LNCAP (cell line): ENCODE data around the gene PARD3B.

Experiments
- TF ChIP-seq, protein P1 (sequence below): fragments of 450-650 bp; IDR thresholded peaks from 2 replicates; pipeline ENCODE4 v1.5.1; 2017; ENCODE audit warnings: mild to moderate bottlenecking

Gene PARD3B

DNA sequence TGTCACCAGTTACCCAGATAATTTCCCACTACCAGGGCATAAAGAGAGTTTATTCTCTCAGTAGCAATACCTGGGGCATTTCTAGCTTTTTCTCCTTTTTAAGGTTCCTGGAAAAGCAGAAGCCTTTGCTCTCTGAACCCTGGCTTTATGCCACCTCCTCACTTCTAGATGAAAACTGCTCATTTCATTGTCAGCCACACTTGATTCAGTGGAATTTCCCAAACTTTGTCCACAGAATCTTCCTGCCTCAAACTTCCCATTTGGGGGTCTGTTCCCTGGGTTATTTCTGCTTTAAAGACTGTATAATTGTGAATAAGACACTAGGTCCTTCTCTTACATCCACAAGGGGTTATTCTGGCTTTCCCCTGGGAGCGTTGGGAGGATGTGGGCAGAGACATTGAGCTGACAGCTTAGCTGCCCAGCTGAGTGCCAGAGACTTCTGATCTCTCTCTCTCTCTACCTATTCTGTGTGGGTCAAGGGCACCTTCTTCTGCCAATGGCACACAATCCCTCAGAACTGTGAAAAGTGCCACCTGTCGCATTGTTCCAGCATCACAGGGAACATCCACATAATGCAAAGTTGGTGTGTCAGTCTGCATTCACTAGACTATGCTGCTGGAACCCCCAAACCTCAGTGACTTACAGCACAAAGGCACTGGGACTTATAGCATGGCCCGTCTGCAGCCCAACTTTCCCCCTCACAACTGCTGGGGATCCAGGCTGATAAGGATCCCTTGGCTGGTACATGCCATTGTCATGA, 1117.1 kb downstream of the PARD3B start:
- TF ChIP-seq, protein P1, sequence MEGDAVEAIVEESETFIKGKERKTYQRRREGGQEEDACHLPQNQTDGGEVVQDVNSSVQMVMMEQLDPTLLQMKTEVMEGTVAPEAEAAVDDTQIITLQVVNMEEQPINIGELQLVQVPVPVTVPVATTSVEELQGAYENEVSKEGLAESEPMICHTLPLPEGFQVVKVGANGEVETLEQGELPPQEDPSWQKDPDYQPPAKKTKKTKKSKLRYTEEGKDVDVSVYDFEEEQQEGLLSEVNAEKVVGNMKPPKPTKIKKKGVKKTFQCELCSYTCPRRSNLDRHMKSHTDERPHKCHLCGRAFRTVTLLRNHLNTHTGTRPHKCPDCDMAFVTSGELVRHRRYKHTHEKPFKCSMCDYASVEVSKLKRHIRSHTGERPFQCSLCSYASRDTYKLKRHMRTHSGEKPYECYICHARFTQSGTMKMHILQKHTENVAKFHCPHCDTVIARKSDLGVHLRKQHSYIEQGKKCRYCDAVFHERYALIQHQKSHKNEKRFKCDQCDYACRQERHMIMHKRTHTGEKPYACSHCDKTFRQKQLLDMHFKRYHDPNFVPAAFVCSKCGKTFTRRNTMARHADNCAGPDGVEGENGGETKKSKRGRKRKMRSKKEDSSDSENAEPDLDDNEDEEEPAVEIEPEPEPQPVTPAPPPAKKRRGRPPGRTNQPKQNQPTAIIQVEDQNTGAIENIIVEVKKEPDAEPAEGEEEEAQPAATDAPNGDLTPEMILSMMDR = no peak

DNA sequence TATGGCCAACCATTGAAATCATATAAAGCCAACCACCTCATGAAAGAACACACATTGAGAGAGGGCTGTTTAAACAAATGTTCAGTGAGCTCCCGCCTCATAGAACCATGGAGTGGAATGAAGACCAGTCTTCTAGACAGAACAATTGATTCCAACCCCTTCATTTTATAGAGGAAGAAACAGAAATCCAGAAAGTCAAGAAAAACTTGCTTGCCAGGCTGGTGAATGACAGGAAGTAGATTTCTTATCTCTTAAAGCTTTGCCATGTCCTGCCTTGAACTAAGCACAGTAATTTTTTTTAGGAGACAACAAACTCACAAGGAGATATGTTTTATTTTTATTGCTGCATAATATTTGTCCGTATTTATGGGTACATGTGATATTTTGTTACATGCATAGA, 1120.5 kb downstream of the PARD3B start:
- TF ChIP-seq, protein P1 = no peak
